Globus pallidus (tissue), 1 donor: ENCODE results near the gene AXL.
"Not testable (repeated sequence)": the region's sequence is repeated elsewhere in the genome, so short reads cannot be mapped to it uniquely, and the experiment has no call there.

Experiments
- DNase-seq: peaks from one replicate; pipeline ENCODE4 v3.0.0-alpha.2; 2015; ENCODE audit warnings: low spot score

Gene AXL

DNA sequence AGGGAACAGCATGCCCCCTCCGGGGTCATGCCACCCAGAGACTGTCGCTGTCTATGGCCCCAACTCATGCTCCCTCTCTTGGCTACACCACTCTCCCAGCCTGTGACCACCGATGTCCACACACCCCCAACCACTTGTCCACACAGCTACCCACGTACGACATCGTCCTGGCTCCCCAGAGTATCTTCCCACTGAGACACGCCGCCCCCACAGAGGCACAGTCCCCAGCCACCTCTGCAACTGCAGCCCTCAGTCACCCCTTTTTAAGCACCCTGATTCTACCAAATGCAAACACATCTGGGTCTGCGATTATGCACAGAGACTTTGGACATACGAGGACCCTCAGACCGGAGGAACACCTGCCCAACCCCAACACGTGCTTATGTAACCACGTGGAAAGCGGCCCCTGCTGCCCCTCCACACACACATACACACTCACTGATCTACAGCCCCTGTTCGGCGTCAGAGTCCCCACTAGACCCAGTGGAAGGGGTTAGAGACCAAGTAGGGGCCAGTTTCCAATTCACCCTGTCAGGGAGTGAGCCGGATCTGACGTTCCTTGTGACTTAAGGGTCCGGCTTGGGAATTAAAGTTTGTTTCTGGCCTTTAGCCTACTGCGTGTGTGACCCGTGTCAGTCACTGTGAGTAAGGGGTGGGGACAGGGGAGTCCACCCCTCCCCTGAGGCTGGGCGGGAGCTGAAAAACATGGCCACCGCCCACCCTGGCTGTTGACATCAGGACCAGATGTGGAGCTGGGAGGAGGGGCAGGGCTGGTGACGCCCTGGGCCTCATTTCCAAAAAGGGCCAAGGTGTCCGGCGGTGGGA, 11.9 kb upstream of the AXL start:
- no peak for DNase-seq

DNA sequence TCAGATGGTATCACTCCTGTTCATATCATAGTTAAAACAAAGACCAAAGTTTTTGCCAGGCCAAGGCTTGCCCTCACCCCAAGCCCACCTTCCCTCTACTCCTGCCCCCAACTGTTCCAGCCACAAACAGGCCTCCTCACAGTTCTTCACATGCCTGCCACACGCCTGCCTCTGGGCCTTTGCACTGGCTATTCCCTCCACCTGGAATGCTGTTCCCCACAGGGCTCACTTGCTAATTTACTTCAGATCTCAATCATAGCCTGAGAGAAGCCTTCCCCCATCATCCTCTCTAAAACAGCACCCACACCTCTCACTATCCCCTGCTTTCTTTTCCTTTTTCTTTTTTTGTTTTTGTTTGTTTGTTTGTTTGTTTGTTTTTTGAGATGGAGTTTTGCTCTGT, 4.9 kb upstream of the AXL start:
- DNase-seq, result no peak

DNA sequence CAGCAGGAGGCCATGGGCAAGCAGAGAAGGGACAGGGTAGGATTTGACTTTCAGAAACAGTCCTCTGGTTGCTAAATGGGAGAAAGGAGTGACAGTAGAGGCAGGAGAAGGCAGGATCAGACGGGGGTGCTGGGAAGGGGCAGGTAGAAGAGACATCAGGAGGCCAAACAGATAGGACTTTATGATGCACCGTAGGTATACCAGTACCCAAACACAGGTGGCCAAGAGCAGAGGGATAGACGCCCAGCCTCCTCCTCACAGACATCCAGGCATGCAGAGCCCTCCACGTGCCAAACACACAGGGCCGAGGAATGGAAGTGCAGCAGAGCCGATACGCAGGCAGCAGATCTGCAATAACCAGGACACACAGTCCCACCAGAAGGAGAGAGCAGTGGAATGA, 1.3 kb upstream of the AXL start:
- DNase-seq, result no peak

DNA sequence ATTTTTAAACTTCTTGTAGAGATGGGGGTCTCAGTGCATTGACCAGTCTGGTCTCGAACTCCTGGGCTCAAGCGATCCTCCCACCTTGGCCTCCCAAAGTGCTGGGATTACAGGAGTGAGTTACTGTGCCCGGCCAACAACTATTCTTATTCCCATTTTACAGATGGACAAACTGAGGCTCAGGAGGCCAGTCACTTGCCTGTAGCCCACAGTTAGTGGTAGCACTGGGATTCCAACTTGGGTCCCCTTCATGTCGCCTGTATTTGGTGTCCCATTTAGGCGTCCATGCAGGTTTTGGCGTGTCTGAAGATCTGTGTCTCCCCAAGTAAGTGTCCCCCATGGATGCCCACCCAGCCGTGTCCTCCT, 791 bp upstream of the AXL start:
- no peak for DNase-seq

DNA sequence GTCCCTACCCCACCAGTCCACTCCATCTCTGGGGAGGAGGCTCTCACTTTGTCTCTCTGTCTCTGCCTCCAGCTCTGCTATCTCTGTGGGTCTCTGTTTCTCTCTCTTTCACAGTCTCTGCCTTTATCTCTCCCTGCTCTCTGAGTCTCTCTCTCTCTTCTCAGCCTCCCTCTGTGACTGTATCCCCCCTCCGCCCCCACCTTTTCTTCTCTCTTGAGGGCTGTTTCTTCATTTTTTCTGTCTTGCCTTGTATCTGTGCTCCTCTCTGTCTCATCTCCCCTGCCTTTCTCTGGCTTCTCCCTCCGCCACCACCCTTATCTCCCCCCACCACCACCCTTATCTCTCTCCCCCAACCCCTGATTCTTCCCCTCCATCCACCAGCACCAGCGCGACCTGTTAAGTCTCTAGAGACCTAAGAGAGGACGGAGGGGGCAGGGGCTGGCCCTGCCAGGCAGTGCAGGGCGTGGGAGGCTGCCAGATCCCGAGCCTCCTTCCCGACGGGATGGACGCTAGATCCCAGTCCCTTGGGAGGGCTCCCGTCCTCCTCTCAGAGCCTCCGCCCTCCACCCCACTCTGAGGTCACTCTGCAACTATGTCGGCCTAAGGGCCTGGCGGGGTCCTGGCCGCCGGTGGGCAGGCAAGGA, 1.0 kb downstream of the AXL start:
- no peak for DNase-seq

DNA sequence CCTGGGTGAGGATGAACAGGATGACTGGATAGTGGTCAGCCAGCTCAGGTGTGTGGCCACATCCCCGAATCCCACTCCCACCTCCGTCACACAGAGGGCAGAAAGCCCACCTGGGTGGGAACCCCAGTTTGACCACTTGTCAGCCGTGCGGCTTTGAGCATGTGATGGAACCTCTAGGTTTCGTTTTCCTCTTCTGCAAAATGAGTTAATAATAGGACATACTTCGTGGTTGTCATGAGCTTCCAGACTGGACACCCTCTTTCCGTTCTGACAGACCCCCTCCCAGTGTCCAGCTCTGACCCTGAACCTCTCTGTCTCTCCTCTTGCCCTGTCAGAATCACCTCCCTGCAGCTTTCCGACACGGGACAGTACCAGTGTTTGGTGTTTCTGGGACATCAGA, 1.8 kb downstream of the AXL start:
- no peak for DNase-seq

DNA sequence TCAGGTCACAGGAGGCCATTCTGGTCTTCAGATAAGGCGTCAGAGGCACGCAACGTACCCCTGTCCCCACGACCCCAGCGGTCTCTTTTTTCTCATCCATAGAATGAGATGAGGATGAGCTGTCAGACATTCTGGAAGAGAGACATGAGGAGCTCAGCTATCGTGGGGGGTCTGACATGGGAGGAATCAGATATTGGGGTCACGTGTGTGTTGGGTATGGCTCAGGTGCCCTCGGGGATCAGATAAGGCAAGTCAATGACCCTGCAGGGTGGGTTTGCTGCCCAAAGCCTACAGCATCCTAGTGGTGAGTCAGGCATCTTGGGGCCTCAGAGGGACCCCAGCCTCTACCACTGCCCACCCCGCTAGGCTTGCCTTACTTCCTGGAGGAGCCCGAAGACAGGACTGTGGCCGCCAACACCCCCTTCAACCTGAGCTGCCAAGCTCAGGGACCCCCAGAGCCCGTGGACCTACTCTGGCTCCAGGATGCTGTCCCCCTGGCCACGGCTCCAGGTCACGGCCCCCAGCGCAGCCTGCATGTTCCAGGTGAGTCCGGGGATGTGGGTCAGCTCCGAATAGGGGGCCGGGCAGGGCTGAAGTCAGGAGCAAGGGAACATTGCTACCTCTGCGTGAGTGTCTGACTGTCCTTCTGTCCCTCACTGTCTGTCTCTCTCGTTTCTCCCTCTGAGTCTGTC, 2.6 kb downstream of the AXL start:
- no peak for DNase-seq

DNA sequence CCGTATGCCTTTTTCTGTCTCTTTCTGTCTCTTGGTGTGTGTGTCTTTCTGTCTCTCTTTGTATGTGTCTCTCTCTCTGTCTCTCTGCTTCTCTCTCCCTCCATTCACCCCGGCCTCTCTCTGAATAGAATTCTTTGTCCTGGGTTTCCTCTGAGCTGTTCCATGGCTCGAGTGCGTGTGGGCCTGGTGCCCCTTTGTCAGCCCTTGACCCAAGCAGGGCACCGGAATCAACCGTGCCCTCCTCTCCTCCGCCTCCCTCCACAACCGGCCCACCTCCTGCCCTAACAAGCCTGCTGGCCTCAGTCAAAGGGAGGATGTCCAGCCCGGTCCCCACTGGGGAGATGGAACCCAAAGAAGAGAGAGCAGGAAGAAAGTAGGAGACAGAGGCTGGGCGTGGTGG, 3.2 kb downstream of the AXL start:
- no peak for DNase-seq

DNA sequence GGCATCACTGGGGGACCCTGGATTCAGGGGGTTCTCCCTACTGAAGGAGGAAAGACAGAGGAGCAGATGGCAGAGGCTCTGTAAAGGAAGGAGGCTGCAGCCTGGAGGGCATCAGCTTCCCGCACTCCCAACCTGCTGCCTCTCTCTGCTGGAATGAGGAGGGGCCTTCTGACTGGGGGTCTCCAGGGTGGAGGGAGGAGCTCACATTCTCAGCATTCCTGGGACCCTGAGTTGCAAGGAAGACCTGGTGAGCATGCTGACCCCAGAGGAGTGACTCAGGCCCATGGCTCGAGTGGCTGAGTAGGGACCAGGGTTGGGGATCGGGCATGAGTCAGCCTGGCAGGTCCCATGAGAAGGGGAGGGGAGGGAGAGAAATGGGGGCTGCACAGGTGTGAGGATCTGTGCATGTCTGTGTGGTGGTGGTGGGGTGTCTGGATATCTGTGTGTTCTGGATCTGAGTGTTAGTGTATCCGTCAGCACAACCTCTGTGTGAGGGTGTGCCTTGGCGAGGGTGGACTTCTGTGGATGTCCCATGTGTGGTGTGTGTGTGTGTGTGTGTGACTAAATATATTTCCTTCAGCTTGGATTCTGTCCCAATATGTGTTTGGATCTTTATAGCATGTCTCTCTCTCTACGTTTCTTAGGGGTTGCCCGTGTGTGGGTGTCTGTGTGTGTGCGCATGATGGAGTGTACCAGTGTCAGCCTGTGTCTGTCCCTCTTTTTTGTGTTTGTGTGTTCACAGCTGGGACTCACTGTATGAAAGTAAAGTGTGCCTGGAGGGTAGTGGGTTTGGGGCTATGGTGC, 4.6 kb downstream of the AXL start:
- DNase-seq, result no peak

DNA sequence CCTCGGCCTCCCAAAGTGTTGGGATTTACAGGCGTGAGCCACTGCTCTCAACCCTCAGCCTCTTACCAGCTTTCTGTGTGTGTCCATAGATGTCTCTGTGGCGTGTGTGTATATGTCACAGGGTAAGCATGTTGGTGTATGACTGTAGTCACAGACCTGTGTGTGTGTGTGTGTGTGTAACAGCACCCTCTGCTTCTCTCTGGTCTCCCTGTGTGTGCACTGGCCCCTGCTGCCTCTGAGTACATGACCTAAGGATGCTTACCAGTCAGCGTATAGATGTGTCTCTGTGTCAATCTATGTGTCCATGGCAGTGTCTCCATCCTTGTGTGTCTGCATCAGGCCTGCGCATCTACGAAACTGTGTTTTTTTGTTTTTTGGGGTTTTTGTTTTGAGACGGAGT, 5.6 kb downstream of the AXL start:
- DNase-seq, result no peak

DNA sequence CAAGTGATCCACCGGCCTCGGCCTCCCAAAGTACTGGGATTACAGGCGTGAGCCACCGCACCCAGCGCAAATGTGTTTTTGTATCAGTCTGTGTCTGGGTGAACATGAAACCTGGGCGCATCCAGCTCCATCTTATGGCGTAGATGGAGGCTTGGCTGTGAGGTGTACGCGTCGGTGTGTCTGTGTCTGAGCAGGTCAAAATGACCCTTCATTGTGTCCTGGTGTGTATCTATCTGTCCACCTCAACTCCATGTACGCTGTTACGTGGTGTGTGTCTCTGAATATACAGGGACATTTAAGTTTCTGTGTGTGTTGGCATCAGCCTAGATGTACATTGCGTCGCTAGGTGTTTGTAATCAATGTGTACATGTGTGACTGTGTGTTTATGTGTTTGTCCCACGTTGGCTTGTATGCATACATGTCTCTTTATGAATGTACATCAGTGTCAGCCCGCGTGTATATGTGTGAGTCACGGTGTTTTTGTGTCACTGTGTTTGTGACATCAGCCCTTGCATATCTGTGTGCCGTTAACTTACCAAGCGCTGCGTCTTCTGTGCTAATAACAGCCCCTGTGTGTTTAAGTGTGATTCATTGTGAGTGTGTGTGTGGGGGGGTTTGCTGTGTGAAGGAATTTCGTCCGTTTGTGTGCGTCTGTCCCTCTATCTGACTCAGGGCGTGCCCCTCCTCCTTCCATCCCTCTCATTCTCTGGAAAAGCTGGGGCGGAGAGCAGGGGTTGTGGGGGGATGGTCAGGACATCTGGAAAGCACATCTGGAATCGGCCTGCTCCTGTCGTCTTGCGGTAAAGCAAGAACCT, 6.4 kb downstream of the AXL start:
- no peak for DNase-seq

DNA sequence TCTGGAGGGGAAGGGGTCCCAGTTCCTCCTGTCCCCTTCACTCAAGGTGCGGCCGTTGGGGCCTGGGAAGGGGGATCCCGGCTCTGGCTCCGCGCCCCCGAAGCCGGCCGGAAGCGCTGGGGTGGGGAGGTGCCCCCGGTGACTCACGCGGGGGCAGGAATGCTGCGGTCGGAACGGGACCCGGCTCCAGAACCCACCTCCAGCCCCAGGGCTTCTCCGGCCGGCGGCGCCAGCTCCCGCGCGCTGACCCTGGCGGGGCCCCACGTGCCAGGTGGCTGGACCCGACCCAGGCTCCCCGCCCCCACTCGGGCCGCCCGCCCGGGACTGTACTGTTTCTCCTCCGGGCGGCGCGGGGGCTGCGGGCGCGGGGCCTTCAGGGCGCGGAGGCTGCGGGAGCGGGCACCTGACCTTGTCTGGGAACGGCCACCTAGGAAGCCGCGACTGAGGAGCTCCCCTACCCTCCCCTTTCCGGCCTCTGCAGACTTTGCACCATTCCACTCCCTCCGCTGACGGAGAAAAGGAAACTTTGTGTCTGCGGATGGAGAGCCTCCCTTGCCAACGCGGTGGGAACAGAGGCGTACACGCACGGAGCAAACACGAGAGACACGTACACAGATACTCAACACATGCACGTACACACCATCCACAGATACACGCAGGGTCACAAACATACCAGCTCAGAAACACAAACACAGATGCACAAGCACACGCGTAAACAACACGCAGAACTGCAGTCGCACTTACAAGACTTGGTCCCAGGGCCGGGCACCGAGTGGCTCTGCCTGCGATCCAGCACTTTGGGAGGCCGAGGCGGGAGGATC, 7.2 kb downstream of the AXL start:
- no peak for DNase-seq

DNA sequence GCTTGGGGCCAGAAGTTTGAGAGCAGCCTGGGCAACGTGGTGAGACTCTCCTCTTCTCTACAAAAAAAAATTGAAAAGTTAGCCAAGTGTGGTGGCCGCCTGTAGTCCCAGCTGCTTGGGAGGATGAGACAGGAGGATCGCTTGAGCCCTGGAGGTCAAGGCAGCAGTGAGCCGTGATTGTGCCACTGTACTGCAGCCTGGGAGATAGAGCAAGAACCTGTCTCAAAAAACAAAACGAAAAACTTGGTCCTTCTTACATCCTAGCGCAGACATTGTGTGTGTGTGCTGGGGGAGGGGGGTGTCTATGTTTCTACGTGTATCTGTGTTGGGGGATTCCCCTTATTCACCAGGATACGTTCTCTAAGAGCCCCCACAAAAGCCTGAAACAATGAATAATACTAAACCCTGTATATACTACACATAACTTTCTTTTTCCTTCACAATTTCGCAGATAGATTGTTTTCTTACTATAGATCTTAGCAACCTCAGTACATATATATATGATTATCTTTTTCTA, 7.9 kb downstream of the AXL start:
- DNase-seq, result no peak

DNA sequence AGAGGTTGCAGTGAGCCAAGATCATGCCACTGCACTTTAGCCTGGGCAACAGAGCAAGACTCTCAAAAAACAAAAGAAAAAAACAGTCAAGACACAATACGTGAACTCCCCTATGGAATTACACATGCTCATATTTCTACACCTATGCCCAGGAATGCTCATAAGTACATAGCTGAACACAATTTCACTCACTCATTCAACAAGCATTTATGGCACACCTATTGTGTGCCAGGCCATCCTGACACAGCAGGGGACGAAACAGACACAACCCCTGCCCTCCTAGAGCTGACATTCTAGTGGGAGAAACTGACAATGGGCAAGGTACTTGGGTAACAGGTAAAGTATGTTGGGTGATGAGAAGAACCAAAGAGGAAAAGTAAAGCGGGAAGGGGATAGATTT, 9.5 kb downstream of the AXL start:
- DNase-seq, result no peak

DNA sequence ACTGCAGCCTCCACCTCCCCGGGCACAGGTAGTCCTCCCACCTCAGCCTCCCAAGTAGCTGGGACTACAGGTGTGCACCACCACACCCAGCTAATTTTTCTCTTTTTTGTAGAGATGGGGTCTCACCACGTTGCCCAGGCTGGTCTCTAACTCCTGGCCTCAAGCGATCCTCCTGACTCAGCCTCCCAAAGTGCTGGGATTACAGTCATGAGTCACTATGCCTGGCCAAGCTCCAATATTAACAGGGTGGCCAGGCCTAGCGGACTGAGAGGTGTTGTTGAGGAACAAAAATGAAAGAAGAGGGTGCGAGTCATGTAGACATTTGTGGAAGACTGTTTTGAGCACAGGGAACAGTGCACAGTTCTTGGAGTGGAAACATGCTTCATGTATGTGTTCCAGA, 10.3 kb downstream of the AXL start:
- DNase-seq, result not testable (repeated sequence)

DNA sequence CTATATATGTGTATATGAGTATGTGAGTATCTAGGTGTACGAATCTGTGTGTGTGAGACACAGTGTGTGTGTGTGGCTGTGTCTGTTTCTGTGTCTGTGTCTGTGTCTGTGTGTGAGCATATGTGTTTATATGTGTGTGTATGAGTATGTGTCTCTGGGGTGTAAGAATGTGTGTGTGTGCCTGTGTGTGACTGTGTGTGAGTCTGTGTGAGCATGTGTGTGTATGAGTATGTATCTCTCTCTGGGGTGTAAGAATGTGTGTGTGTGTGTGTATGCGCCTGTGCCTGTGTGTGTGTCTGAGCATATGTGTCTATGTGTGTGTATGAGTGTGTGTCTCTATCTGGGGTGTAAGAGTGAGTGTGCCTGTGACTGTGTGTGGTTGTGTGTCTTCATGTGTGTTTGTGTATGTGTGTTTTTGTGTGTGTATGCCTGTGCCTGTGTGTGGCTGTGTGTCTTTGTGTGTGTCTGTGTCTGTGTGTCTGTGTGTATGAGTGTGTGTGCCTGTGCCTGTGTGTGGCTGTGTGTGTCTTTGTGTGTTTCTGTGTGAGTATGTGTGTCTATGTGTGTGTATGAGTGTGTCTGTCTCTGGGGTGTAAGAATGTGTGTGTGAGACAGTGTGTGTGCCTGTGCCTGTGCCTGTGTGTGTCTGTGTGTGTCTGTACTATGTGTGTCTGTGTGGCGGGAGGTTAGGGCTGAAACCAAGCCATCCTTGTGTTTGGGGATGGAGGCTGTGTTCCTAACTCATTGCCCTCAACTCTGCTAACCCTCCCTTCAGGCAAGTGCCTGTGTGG, 11.2 kb downstream of the AXL start:
- no peak for DNase-seq

DNA sequence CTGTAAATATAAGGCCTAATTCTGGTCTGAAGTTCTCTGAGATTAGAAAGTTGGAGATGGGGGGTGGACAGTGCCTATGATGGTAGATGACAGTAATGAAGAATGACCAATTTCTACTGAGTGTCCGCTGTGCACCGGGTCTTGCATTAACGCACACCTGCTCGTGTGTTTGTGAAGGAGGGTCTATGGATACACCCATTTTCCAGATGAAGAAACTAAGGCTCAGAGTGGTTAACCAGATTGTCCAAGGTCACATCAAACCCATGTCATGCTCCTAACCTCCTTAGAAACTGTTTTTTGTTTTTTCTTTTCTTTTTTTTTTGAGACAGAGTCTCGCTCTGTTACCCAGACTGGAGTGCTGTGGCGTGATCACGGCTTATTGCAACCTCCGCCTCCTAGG, 13.7 kb downstream of the AXL start:
- no peak for DNase-seq

DNA sequence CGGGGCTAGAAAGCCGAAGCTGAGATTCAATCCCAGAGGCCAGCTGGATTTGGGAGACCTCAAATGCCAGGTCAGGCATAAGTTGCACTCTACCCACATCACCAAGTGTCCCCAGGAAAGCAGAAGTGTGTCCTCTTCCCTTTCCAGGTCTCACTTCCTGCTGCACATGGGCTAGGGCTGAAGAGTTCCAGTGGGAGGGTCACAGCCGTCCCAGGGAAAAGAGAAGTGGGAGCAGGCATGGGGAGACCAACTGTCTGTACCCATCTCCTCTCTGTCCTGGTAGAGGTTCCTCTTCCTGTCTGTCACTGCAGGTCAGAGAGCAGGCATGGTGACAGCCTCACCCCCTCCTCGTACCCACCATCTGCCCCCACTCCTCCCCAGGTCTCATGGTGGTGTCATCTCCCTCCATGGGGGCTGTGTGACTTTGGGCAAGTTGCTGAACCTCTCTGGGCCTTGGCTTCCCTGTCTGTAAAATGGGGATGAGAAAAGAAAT, 14.8 kb downstream of the AXL start:
- DNase-seq, result peak; percentile 54

DNA sequence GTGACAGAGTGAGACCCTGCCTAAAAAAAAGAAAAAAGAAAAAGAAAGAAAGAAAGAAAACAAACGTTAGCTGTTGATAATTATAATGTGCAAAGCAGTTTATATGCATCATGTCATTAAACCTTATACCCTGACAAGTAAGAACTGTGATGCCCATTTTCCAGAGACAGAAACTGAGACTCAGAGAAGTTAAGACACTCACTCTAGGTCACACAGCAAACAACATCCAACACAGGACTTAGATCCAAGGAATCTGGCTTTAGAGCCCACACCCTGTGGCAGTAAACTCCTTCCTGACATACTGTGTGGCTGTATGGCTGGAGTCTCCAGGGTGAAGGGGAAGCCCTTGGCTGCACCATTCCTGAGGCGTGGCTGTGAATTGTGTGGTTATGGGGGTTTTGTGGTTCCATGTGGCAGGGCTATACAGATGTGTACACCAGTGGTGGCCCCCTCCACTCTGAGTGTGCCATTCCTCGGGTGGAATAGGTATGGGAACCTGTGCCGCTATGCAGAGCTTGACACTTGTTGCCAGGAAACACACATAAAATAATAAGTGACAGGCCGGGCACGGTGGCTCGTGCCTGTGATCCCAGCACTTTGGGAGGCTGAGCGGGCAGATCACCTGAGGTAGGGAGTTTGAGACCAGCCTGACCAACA, 15.6 kb downstream of the AXL start:
- no peak for DNase-seq
